Caco-2 (cell line): Measurements from ENCODE around the gene EMC10. TPM values are rescaled to one million over a fixed set of nuclear protein-coding genes. Genes with fewer than 3 reads are reported as not detected.

Experiments
- BruUV-seq: library from RNA; stranded (reverse); fragments of 400-500 nt; replicated peaks from 2 replicates; lab custom pipeline; 2021; lab: Mats Ljungman, UMichigan
- CTCF ChIA-PET: fragments of 300-600 bp; sonication (Branson Sonifier 250); formaldehyde crosslinking; loops from one replicate; lab custom pipeline; 2022; ENCODE audit warnings: antibody characterized with exemption; lab: Charles Lee
- POLR2A ChIA-PET: fragments of 300-600 bp; sonication (Branson Sonifier 250); formaldehyde crosslinking; loops from one replicate; lab custom pipeline; 2022; ENCODE audit warnings: antibody characterized with exemption; lab: Charles Lee
- DNase-seq, 2 experiments: peaks; one replicate each; pipeline versions ENCODE4 v3.0.0 to v3.0.0-alpha.2; 2020 to 2022
- H3K27me3 ChIP-seq: replicated peaks from 2 replicates; pipeline ENCODE4 v1.6.0; 2011; ENCODE audit warnings: low read length; ENCODE audit not compliant: control insufficient read depth, insufficient read depth
- H3K36me3 ChIP-seq: 2 replicates; pipeline ENCODE4 v1.5.1; 2011; ENCODE audit warnings: low read length; ENCODE audit not compliant: control insufficient read depth, insufficient read depth
- H3K4me1 ChIP-seq: fragments of 250-450 bp; sonication (Bioruptor Pico); 2 replicates; pipeline ENCODE4 v1.5.1; 2020; ENCODE audit warnings: mild to moderate bottlenecking
- H3K4me3 ChIP-seq: 2 replicates; pipeline ENCODE4 v1.5.1; 2011; ENCODE audit warnings: low read depth, mild to moderate bottlenecking, control low read depth, low read length
- H3K9me3 ChIP-seq: fragments of 250-450 bp; sonication (Bioruptor Pico); 2 replicates; pipeline ENCODE4 v1.5.1; 2020; ENCODE audit warnings: mild to moderate bottlenecking, moderate library complexity
- H3K27ac Mint-ChIP-seq: one replicate; pipeline ENCODE4 v1.8.0; 2022; ENCODE audit warnings: mixed read lengths; ENCODE audit not compliant: unreplicated experiment
- H3K27me3 Mint-ChIP-seq: one replicate; pipeline ENCODE4 v1.8.0; 2022; ENCODE audit warnings: mixed read lengths; ENCODE audit not compliant: insufficient read depth, unreplicated experiment
- H3K36me3 Mint-ChIP-seq: one replicate; pipeline ENCODE4 v1.8.0; 2022; ENCODE audit warnings: mild to moderate bottlenecking, mixed read lengths; ENCODE audit not compliant: insufficient read depth, unreplicated experiment
- H3K4me1 Mint-ChIP-seq: one replicate; pipeline ENCODE4 v1.8.0; 2022; ENCODE audit warnings: low read depth, mixed read lengths; ENCODE audit not compliant: unreplicated experiment
- H3K4me3 Mint-ChIP-seq: one replicate; pipeline ENCODE4 v1.8.0; 2022; ENCODE audit warnings: mild to moderate bottlenecking, moderate library complexity, mixed read lengths; ENCODE audit not compliant: unreplicated experiment
- H3K9me3 Mint-ChIP-seq: one replicate; pipeline ENCODE4 v1.8.0; 2022; ENCODE audit warnings: mixed read lengths; ENCODE audit not compliant: unreplicated experiment
- CTCF ChIP-seq, 2 experiments: fragments of 200-600 bp in 1 of 2; IDR thresholded peaks; 1 replicate in 1 of 2; 2 replicates in 1 of 2; pipeline versions ENCODE4 v1.5.1 to v1.8.0; 2011 to 2022; ENCODE audit warnings: antibody characterized with exemption in 1 of 2, control low read depth in 1 of 2, inconsistent platforms in 1 of 2, low read depth in 1 of 2, low read length in 1 of 2, mild to moderate bottlenecking in 1 of 2, moderate library complexity in 1 of 2; ENCODE audit not compliant: insufficient read depth in 1 of 2, severe bottlenecking in 1 of 2, unreplicated experiment in 1 of 2
- intact Hi-C: fragments of 100-400 bp; cut with micrococcal nuclease; formaldehyde crosslinking; loops from one replicate; pipeline ENCODE4 v1.10.0; 2022; ENCODE audit not compliant: unreplicated experiment
- total RNA-seq: library from RNA; stranded (reverse); gene quantifications from 2 replicates; pipeline ENCODE4 v1.2.3, GENCODE V29; 2022

Gene EMC10
- total RNA-seq, 1 experiment from 2014 or later: 42.9 TPM

GRCh38 chr19:50475101-50475568 is 1.2 kb upstream of the EMC10 start:
- Histone ChIP-seq H3K4me1 (no peaks in the 10 kb centered on the region), H3K36me3 (no peaks in the 10 kb centered on the region), H3K9me3 (no peaks in the 10 kb centered on the region), H3K27me3 (no peaks in the 10 kb centered on the region), H3K4me3 (no peak overlapping the region)
- Mint-ChIP-seq H3K4me3 (peak overlapping the region; percentile 89), H3K27me3 (no peaks in the 10 kb centered on the region), H3K9me3 (no peaks in the 10 kb centered on the region), H3K27ac (peak overlapping the region; percentile 54), H3K36me3 (peaks cover 36% of the 10 kb centered on the region), H3K4me1 (no peaks in the 10 kb centered on the region)
- CTCF ChIA-PET: no interaction called here
- POLR2A ChIA-PET: no interaction called here
- intact Hi-C loops: no loop called here
- BruUV-seq: no TSS peak
- no peak for TF ChIP-seq CTCF (IDR thresholded peaks at IDR 0.05; ENCODE audit: insufficient read depth in 1 of 2, low read depth in 1 of 2, low read length in 1 of 2, severe bottlenecking in 1 of 2, unreplicated experiment in 1 of 2)
- DNase-seq: no peak

GRCh38 chr19:50475736-50476223 is 527 bp upstream of the EMC10 start:
- CTCF ChIA-PET: no interaction called here

GRCh38 chr19:50476907-50477238 is 566 bp downstream of the EMC10 start:
- Histone ChIP-seq H3K36me3 (no peaks in the 10 kb centered on the region), H3K4me3 (peak overlapping the region; percentile 51), H3K4me1 (no peaks in the 10 kb centered on the region), H3K9me3 (no peaks in the 10 kb centered on the region), H3K27me3 (no peaks in the 10 kb centered on the region)
- no peaks in the 10 kb centered on the region for H3K9me3 Mint-ChIP-seq
- peaks cover 42% of the 10 kb centered on the region for H3K36me3 Mint-ChIP-seq
- no peak for TF ChIP-seq CTCF (IDR thresholded peaks at IDR 0.05; ENCODE audit: insufficient read depth in 1 of 2, low read depth in 1 of 2, low read length in 1 of 2, severe bottlenecking in 1 of 2, unreplicated experiment in 1 of 2)
- no peaks in the 10 kb centered on the region for H3K4me1 Mint-ChIP-seq
- H3K4me3 Mint-ChIP-seq: peak overlapping the region; percentile 89
- TSS peak; percentile 70 for BruUV-seq
- H3K27ac Mint-ChIP-seq: peak overlapping the region; percentile 54
- intact Hi-C loops: loop anchor here (1.0 kb wide), 1 partner anchor 34 kb away; the partner anchor contains the start of gene JOSD2
- DNase-seq: no peak
- ChIA-PET POLR2A (no interaction called here), CTCF (no interaction called here)
- no peaks in the 10 kb centered on the region for H3K27me3 Mint-ChIP-seq

More at GRCh38 chr19:50475736-50476223, 527 bp upstream of the EMC10 start:
- Histone ChIP-seq H3K9me3 (no peaks in the 10 kb centered on the region), H3K36me3 (no peaks in the 10 kb centered on the region), H3K27me3 (no peaks in the 10 kb centered on the region), H3K4me3 (no peak overlapping the region), H3K4me1 (no peaks in the 10 kb centered on the region)
- peak overlapping the region; percentile 89 for H3K4me3 Mint-ChIP-seq
- H3K27me3 Mint-ChIP-seq: no peaks in the 10 kb centered on the region
- no peaks in the 10 kb centered on the region for H3K9me3 Mint-ChIP-seq
- no peaks in the 10 kb centered on the region for H3K4me1 Mint-ChIP-seq
- no peak for TF ChIP-seq CTCF (IDR thresholded peaks at IDR 0.05; ENCODE audit: insufficient read depth in 1 of 2, low read depth in 1 of 2, low read length in 1 of 2, severe bottlenecking in 1 of 2, unreplicated experiment in 1 of 2)
- intact Hi-C loops: loop anchor here (1.0 kb wide), 1 partner anchor 36 kb away; the partner anchor contains the start of gene JOSD2
- H3K27ac Mint-ChIP-seq: peak overlapping the region; percentile 54
- POLR2A ChIA-PET: no interaction called here
- peaks cover 36% of the 10 kb centered on the region for H3K36me3 Mint-ChIP-seq
- no peak for DNase-seq
- no TSS peak for BruUV-seq
